NOMO-1 treated with DMSO at 0.1 percent for 48 hours (cell line): ENCODE data around the gene CXCL10.

Experiments
- DNase-seq: peaks from one replicate; lab custom pipeline; 2025; ENCODE audit not compliant: unreplicated experiment; lab: John Stamatoyannopoulos, UW

Gene CXCL10

GRCh38 chr4:75997081-75997480, 26.2 kb downstream of the CXCL10 start:
- DNase-seq, result no peak

- peak; percentile 53 for DNase-seq
Observed at GRCh38 chr4:75995727-75996126, 27.6 kb downstream of the CXCL10 start.

GRCh38 chr4:75992462-75992861, 30.8 kb downstream of the CXCL10 start:
- no peak for DNase-seq

- DNase-seq, result no peak
Observed at GRCh38 chr4:75989846-75990528, 33.3 kb downstream of the CXCL10 start.

- DNase-seq, result no peak
Observed at GRCh38 chr4:75985116-75985515, 38.2 kb downstream of the CXCL10 start.

- no peak for DNase-seq
Observed at GRCh38 chr4:75980576-75980975, 42.7 kb downstream of the CXCL10 start.

GRCh38 chr4:75976177-75976576, 47.1 kb downstream of the CXCL10 start:
- DNase-seq, result no peak

GRCh38 chr4:75973766-75974165, 49.5 kb downstream of the CXCL10 start:
- DNase-seq, result no peak
